ENCODE measurements around the gene ZMPSTE24.

GRCh38 chr1:40315239-40315794 lies 57.3 kb downstream of the ZMPSTE24 start:
- TF ChIP-seq CTCF (IDR thresholded peaks at IDR 0.05) (peak; percentile 78 to 97 (median 87)), POLR2A (IDR thresholded peaks at IDR 0.05) (no peak)

Data from Peyer's patch (tissue), 4 donors.